A549 (cell line): ENCODE results near the gene IDE. TPM values are rescaled to one million over a fixed set of nuclear protein-coding genes. Genes with fewer than 3 reads are reported as not detected.
A peak's percentile ranks its signal among the peaks of the same experiment; 100 is the strongest.

Experiments
- ATAC-seq, 2 experiments: fragments of 200-7000 bp in 1 of 2; fragments of >200 bp in 1 of 2; cut with Nextera tagmentation in 1 of 2; cut with Tn5 transposase in 1 of 2; 3 replicates each; pipeline versions ENCODE4 v1.8.0 to v1.9.1; 2018 to 2020; ENCODE audit warnings: mild to moderate bottlenecking in 1 of 2, moderate library complexity in 1 of 2
- CTCF ChIA-PET: fragments of 300-600 bp; sonication (Branson Sonifier 250); formaldehyde crosslinking; extraction: SDS; loops from one replicate; lab custom pipeline; 2021; ENCODE audit warnings: antibody characterized with exemption, inconsistent platforms; lab: Yijun Ruan, JAX
- POLR2A ChIA-PET: fragments of 350-600 bp; formaldehyde crosslinking; extraction: SDS; loops from one replicate; lab custom pipeline; 2021; ENCODE audit warnings: antibody characterized with exemption, inconsistent platforms; lab: Yijun Ruan, JAX
- DNase-seq, 2 experiments: peaks; one replicate each; pipeline versions ENCODE4 v3.0.0 to v3.0.0-alpha.2; 2011 to 2016; ENCODE audit warnings: low read depth in 1 of 2, low spot score in 1 of 2
- FAIRE-seq: peaks from 2 replicates; lab custom pipeline; 2011; peaks lifted over from hg19 to GRCh38; lab: Jason Lieb, UNC
- H3K27ac ChIP-seq, 2 experiments: fragments of >200 bp; sonication (Bioruptor Twin); formaldehyde crosslinking; 3 replicates each; pipeline ENCODE4 v1.5.1; 2016 to 2017
- H3K4me1 ChIP-seq: fragments of >200 bp; sonication (Bioruptor Twin); formaldehyde crosslinking; 3 replicates; pipeline ENCODE4 v1.6.1; 2016
- H3K4me2 ChIP-seq: fragments of >200 bp; sonication (Bioruptor Twin); formaldehyde crosslinking; 3 replicates; pipeline ENCODE4 v1.6.1; 2016
- H3K4me3 ChIP-seq: fragments of >200 bp; sonication (Bioruptor Twin); formaldehyde crosslinking; 3 replicates; pipeline ENCODE4 v1.5.1; 2016
- H3K9me3 ChIP-seq: fragments of >200 bp; sonication (Bioruptor Twin); formaldehyde crosslinking; 3 replicates; pipeline ENCODE4 v1.6.1; 2016
- BHLHE40 ChIP-seq: IDR thresholded peaks from 2 replicates; pipeline ENCODE4 v1.6.1; 2012; ENCODE audit warnings: low read depth, low read length, inconsistent platforms
- CHD4 ChIP-seq: fragments of 200-600 bp; sonication (generic); IDR thresholded peaks from 2 replicates; pipeline ENCODE4 v1.6.1; 2016; ENCODE audit warnings: antibody characterized with exemption, mild to moderate bottlenecking, borderline replicate concordance
- ESRRA ChIP-seq: fragments of 150-350 bp; IDR thresholded peaks from 2 replicates; pipeline ENCODE4 v1.6.1; 2014; ENCODE audit warnings: mild to moderate bottlenecking, low read length, borderline replicate concordance
- FOSB ChIP-seq: fragments of 250-450 bp; sonication (Bioruptor Pico); IDR thresholded peaks from 2 replicates; pipeline ENCODE4 v1.5.0; 2020; ENCODE audit warnings: mild to moderate bottlenecking, moderate library complexity
- HDAC2 ChIP-seq: fragments of 200-600 bp; sonication (generic); IDR thresholded peaks from 2 replicates; pipeline ENCODE4 v1.6.1; 2016
- HES2 ChIP-seq: fragments of >200 bp; sonication (Bioruptor Twin); formaldehyde crosslinking; IDR thresholded peaks from 2 replicates; pipeline ENCODE4 v1.6.1; 2016
- KDM1A ChIP-seq: fragments of 200-600 bp; sonication (generic); IDR thresholded peaks from 2 replicates; pipeline ENCODE4 v1.6.1; 2016; ENCODE audit warnings: low read depth, mild to moderate bottlenecking
- KDM5A ChIP-seq: fragments of 200-600 bp; sonication (generic); IDR thresholded peaks from 2 replicates; pipeline ENCODE4 v1.6.1; 2016; ENCODE audit warnings: antibody characterized with exemption, mild to moderate bottlenecking
- MAFK ChIP-seq: fragments of 450-650 bp; IDR thresholded peaks from 2 replicates; pipeline ENCODE4 v1.6.1; 2014; ENCODE audit not compliant: partially characterized antibody
- NFE2L2 ChIP-seq: fragments of 150-350 bp; conservative IDR thresholded peaks from 2 replicates; pipeline ENCODE4 v1.6.1; 2014; ENCODE audit warnings: low read length
- NPAS2 ChIP-seq: fragments of 250-450 bp; sonication (Bioruptor Pico); IDR thresholded peaks from 2 replicates; pipeline ENCODE4 v1.8.0; 2022; ENCODE audit warnings: mild to moderate bottlenecking, moderate library complexity, borderline replicate concordance
- RAD21 ChIP-seq, 2 experiments: fragments of >200 bp in 1 of 2; sonication (Bioruptor Twin) in 1 of 2; formaldehyde crosslinking in 1 of 2; IDR thresholded peaks in 1 of 2; conservative IDR thresholded peaks in 1 of 2; 2 replicates in 1 of 2; 3 replicates in 1 of 2; pipeline ENCODE4 v1.6.1; 2012 to 2018; ENCODE audit warnings: inconsistent platforms in 1 of 2
- RARB ChIP-seq: fragments of 250-450 bp; sonication (Bioruptor Pico); IDR thresholded peaks from 2 replicates; pipeline ENCODE4 v1.8.0; 2021; ENCODE audit warnings: mild to moderate bottlenecking, moderate library complexity
- SREBF2 ChIP-seq: fragments of 450-650 bp; IDR thresholded peaks from 2 replicates; pipeline ENCODE4 v1.6.1; 2014; ENCODE audit warnings: mild to moderate bottlenecking, moderate library complexity
- TFCP2L1 ChIP-seq: fragments of 250-450 bp; sonication (Bioruptor Pico); IDR thresholded peaks from 2 replicates; pipeline ENCODE4 v1.5.0; 2021; ENCODE audit warnings: mild to moderate bottlenecking
- TP53 ChIP-seq: fragments of 250-450 bp; sonication (Bioruptor Pico); IDR thresholded peaks from 2 replicates; pipeline ENCODE4 v1.5.0; 2021; ENCODE audit warnings: mild to moderate bottlenecking, moderate library complexity
- ZC3H11A ChIP-seq: fragments of 450-650 bp; IDR thresholded peaks from 2 replicates; pipeline ENCODE4 v1.6.1; 2014; ENCODE audit warnings: antibody characterized with exemption, mild to moderate bottlenecking
- ZNF302 ChIP-seq: fragments of 250-450 bp; sonication (Bioruptor Pico); IDR thresholded peaks from 2 replicates; pipeline ENCODE4 v1.9.0; 2021; ENCODE audit warnings: inconsistent platforms, mild to moderate bottlenecking, moderate library complexity
- polyA plus RNA-seq, 4 experiments: library from polyadenylated mRNA; depleted of rRNA in 3 of 4; stranded (reverse); fragments of >200 nt; fragmentation: RNase III in 1 of 4; extraction: RNeasy Plus Mini Kit Qiagen cat#74134 plus additional on column Dnase treatment in 1 of 4; gene quantifications; 2 replicates in 3 of 4; 3 replicates in 1 of 4; pipeline ENCODE4 v1.2.3, GENCODE V29; 2011 to 2017
- TF ChIP-seq, protein P1 (sequence below): fragments of 200-600 bp; sonication (generic); IDR thresholded peaks from 2 replicates; pipeline ENCODE4 v1.6.1; 2016; ENCODE audit warnings: antibody characterized with exemption, mild to moderate bottlenecking, moderate library complexity
- TF ChIP-seq, protein P2 (sequence below): IDR thresholded peaks from 2 replicates; pipeline ENCODE4 v1.6.1; 2012; ENCODE audit warnings: low read depth, borderline replicate concordance
- TF ChIP-seq, protein P3 (sequence below): fragments of 450-650 bp; IDR thresholded peaks from 2 replicates; pipeline ENCODE4 v1.6.1; 2014; ENCODE audit warnings: antibody characterized with exemption
- TF ChIP-seq, protein P4 (sequence below): IDR thresholded peaks from 2 replicates; pipeline ENCODE4 v1.6.1; 2012
- TF ChIP-seq, protein P5 (sequence below): fragments of 150-350 bp; IDR thresholded peaks from 2 replicates; pipeline ENCODE4 v1.6.1; 2014; ENCODE audit warnings: low read depth, mild to moderate bottlenecking, low read length

Gene IDE
- polyA plus RNA-seq, 2 of the 4 experiments (the other 2 are of a cell fraction) = 25.1 to 61.1 TPM

GRCh38 chr10:92573798-92574547, at the start of gene IDE (continued):
- TF ChIP-seq, protein P1, sequence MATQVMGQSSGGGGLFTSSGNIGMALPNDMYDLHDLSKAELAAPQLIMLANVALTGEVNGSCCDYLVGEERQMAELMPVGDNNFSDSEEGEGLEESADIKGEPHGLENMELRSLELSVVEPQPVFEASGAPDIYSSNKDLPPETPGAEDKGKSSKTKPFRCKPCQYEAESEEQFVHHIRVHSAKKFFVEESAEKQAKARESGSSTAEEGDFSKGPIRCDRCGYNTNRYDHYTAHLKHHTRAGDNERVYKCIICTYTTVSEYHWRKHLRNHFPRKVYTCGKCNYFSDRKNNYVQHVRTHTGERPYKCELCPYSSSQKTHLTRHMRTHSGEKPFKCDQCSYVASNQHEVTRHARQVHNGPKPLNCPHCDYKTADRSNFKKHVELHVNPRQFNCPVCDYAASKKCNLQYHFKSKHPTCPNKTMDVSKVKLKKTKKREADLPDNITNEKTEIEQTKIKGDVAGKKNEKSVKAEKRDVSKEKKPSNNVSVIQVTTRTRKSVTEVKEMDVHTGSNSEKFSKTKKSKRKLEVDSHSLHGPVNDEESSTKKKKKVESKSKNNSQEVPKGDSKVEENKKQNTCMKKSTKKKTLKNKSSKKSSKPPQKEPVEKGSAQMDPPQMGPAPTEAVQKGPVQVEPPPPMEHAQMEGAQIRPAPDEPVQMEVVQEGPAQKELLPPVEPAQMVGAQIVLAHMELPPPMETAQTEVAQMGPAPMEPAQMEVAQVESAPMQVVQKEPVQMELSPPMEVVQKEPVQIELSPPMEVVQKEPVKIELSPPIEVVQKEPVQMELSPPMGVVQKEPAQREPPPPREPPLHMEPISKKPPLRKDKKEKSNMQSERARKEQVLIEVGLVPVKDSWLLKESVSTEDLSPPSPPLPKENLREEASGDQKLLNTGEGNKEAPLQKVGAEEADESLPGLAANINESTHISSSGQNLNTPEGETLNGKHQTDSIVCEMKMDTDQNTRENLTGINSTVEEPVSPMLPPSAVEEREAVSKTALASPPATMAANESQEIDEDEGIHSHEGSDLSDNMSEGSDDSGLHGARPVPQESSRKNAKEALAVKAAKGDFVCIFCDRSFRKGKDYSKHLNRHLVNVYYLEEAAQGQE = no peak
- TF ChIP-seq MAFK = peak; percentile 98
- TF ChIP-seq TP53 = no peak
- TF ChIP-seq NFE2L2 = no peak
- TF ChIP-seq NPAS2 (CRISPR knock-in tag) = no peak
- TF ChIP-seq KDM1A = no peak
- TF ChIP-seq ESRRA = no peak

DNA sequence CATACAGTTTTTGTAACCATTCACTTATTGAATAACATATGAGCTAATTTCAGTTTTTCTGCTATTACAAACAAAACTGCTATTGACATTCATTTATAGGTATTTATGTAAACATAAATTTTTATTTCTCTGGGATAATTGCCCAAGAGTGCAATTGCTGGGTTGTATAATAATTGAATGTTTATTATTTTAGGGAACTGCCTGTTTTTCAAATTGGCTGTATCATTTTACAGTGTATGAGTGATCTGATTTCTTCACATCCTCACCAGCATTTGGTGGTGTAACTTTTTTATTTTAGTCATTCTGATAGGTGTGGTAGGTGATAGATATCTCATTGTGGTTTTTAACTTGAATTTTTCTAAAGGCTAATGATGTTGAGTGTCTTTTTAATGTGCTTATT, 45.5 kb upstream of the IDE start:
- Histone ChIP-seq H3K9me3 (no peaks in the 10 kb centered on the region), H3K4me3 (no peak overlapping the region), H3K4me2 (no peak overlapping the region), H3K4me1 (no peaks in the 10 kb centered on the region), H3K27ac (no peak overlapping the region)
- FAIRE-seq (no peak), ATAC-seq (no peak), DNase-seq (no peak)
- ChIA-PET POLR2A (no interaction called here), CTCF (interaction anchor here (0.6 to 1.8 kb wide), 4 partner anchors 13 to 1065 kb away, joined by 3 to 5 read pairs (median 3); no protein-coding TSS in a partner anchor)
- no peak for TF ChIP-seq HDAC2
- no peak for TF ChIP-seq TFCP2L1 (CRISPR knock-in tag)
- TF ChIP-seq KDM5A = no peak
- no peak for TF ChIP-seq KDM1A
- no peak for TF ChIP-seq ZNF302
- TF ChIP-seq, protein P2, sequence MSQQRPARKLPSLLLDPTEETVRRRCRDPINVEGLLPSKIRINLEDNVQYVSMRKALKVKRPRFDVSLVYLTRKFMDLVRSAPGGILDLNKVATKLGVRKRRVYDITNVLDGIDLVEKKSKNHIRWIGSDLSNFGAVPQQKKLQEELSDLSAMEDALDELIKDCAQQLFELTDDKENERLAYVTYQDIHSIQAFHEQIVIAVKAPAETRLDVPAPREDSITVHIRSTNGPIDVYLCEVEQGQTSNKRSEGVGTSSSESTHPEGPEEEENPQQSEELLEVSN = no peak
- no peak for TF ChIP-seq FOSB
- TF ChIP-seq, protein P1 = no peak
- TF ChIP-seq, protein P3, sequence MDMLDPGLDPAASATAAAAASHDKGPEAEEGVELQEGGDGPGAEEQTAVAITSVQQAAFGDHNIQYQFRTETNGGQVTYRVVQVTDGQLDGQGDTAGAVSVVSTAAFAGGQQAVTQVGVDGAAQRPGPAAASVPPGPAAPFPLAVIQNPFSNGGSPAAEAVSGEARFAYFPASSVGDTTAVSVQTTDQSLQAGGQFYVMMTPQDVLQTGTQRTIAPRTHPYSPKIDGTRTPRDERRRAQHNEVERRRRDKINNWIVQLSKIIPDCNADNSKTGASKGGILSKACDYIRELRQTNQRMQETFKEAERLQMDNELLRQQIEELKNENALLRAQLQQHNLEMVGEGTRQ = no peak
- TF ChIP-seq ZC3H11A = no peak
- no peak for TF ChIP-seq NFE2L2
- no peak for TF ChIP-seq CHD4
- TF ChIP-seq HES2 = no peak
- TF ChIP-seq, protein P4, sequence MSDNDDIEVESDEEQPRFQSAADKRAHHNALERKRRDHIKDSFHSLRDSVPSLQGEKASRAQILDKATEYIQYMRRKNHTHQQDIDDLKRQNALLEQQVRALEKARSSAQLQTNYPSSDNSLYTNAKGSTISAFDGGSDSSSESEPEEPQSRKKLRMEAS = no peak
- TF ChIP-seq RARB (CRISPR knock-in tag) = no peak
- no peak for TF ChIP-seq SREBF2
- TF ChIP-seq, protein P5, sequence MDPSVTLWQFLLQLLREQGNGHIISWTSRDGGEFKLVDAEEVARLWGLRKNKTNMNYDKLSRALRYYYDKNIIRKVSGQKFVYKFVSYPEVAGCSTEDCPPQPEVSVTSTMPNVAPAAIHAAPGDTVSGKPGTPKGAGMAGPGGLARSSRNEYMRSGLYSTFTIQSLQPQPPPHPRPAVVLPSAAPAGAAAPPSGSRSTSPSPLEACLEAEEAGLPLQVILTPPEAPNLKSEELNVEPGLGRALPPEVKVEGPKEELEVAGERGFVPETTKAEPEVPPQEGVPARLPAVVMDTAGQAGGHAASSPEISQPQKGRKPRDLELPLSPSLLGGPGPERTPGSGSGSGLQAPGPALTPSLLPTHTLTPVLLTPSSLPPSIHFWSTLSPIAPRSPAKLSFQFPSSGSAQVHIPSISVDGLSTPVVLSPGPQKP = no peak
- no peak for TF ChIP-seq RAD21 (conservative IDR thresholded peaks at IDR 0.05 in 1 of 2, IDR thresholded peaks at IDR 0.05 in 1 of 2)
- TF ChIP-seq BHLHE40 = no peak
